Osteocyte (in vitro differentiated cells): ENCODE measurements around the gene KRTAP10-4. TPM values are rescaled to one million over a fixed set of nuclear protein-coding genes. Genes with fewer than 3 reads are reported as not detected.
A peak's percentile ranks its signal among the peaks of the same experiment; 100 is the strongest.

Experiments used
- DNase-seq: peaks from one replicate; pipeline ENCODE4 v3.0.0; 2021; ENCODE audit warnings: mixed read lengths; ENCODE audit not compliant: unreplicated experiment; ENCODE audit errors: extremely low spot score
- H3K27ac Mint-ChIP-seq: one replicate; pipeline ENCODE4 v1.8.0; 2021; ENCODE audit warnings: mild to moderate bottlenecking, mixed read lengths; ENCODE audit not compliant: unreplicated experiment
- H3K27me3 Mint-ChIP-seq: one replicate; pipeline ENCODE4 v1.8.0; 2021; ENCODE audit warnings: mixed read lengths; ENCODE audit not compliant: unreplicated experiment
- H3K36me3 Mint-ChIP-seq: one replicate; pipeline ENCODE4 v1.8.0; 2021; ENCODE audit warnings: mixed read lengths; ENCODE audit not compliant: unreplicated experiment
- H3K4me1 Mint-ChIP-seq: one replicate; pipeline ENCODE4 v1.8.0; 2021; ENCODE audit warnings: mixed read lengths; ENCODE audit not compliant: unreplicated experiment
- H3K4me3 Mint-ChIP-seq: one replicate; pipeline ENCODE4 v1.8.0; 2021; ENCODE audit warnings: mild to moderate bottlenecking, moderate library complexity, mixed read lengths; ENCODE audit not compliant: unreplicated experiment
- H3K9me3 Mint-ChIP-seq: one replicate; pipeline ENCODE4 v1.8.0; 2021; ENCODE audit warnings: mixed read lengths; ENCODE audit not compliant: unreplicated experiment
- CTCF ChIP-seq: fragments of 200-600 bp; sonication (generic); IDR thresholded peaks from 2 replicates; pipeline ENCODE4 v1.5.0; 2021; ENCODE audit warnings: antibody characterized with exemption, mild to moderate bottlenecking, moderate library complexity
- total RNA-seq: library from RNA; stranded (reverse); gene quantifications from 2 replicates; pipeline ENCODE4 v1.2.1, GENCODE V29; 2021

Gene KRTAP10-4
- total RNA-seq, 1 donor from 2014 or later = not detected

DNA sequence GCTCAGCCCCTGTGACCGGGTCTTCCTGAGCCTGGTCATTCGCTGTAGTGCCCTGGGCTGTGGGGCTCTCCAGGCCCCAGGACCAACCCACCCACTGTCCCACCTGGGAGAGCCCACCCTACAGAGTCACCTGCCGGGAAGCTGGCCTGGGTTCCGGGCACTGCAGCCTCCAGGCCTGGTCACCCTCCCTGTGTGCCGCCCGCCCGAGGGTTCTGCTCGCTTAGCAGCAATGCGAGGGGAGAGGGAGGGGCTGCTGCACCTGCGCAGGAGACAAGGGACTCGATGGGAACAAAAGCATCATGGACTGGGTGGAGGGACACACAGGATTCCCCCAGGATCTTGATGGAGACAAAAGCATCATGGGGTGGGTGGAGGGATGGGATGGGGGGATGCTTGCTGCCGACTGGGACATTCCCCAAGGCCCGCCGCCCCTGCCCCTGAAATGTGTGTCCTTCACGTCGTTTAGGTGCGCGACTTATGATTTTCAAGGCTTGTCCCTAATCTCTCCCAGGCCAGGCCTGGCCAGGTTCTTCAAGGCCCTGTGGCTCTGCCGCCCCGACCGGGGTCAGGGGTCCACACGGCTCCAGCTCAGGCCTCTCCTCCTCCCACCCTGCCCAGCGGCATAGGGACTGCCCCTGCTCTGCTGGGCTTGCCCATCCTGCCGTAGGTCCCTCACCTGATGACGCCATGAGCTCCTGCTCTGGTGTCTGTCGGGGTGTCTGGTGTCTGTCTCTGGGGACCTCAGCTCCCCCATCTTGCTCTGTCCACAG, 40.0 kb downstream of the KRTAP10-4 start:
- TF ChIP-seq CTCF = no peak
- Mint-ChIP-seq H3K4me3 (no peak overlapping the region), H3K27me3 (peaks cover 4% of the 10 kb centered on the region), H3K4me1 (no peaks in the 10 kb centered on the region), H3K27ac (no peak overlapping the region), H3K36me3 (no peaks in the 10 kb centered on the region), H3K9me3 (peaks cover 21% of the 10 kb centered on the region)
- DNase-seq = peak; percentile 80

DNA sequence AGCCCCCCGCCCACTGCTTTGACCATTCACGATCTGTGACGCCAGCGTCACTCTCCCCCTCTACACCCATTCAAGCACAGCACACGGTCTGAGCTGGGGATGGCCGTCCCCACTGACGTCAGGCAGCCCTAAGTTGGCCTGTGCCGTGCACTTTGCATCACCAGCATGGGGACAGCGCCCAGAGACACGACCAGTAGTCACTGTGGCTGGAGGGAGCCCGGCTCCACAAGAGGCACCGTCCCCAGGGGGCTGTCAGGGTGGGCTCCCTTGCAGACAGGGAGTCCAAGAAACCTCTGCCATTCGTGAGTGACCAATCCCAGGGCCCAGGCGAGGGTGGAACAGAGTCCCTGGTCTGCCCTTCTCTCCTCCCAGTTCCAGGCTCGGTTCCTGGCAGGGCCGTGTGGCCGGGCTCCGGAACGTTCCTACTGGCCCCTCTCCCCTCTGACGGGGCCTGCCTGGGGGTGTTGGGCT, 40.7 kb downstream of the KRTAP10-4 start:
- H3K27me3 Mint-ChIP-seq = peaks cover 4% of the 10 kb centered on the region
- H3K27ac Mint-ChIP-seq = no peak overlapping the region
- no peak overlapping the region for H3K4me3 Mint-ChIP-seq
- peak; percentile 80 for DNase-seq
- peaks cover 16% of the 10 kb centered on the region for H3K9me3 Mint-ChIP-seq
- TF ChIP-seq CTCF = no peak
- H3K4me1 Mint-ChIP-seq = no peaks in the 10 kb centered on the region
- no peaks in the 10 kb centered on the region for H3K36me3 Mint-ChIP-seq

- H3K27me3 Mint-ChIP-seq = peaks cover 10% of the 10 kb centered on the region
- no peak overlapping the region for H3K27ac Mint-ChIP-seq
- no peak overlapping the region for H3K4me3 Mint-ChIP-seq
- DNase-seq = peak; percentile 76
- TF ChIP-seq CTCF = no peak
- no peaks in the 10 kb centered on the region for H3K4me1 Mint-ChIP-seq
- peaks cover 16% of the 10 kb centered on the region for H3K9me3 Mint-ChIP-seq
- no peaks in the 10 kb centered on the region for H3K36me3 Mint-ChIP-seq
These were observed 41.4 kb downstream of the KRTAP10-4 start for GRCh38 chr21:44614961-44615391.

DNA sequence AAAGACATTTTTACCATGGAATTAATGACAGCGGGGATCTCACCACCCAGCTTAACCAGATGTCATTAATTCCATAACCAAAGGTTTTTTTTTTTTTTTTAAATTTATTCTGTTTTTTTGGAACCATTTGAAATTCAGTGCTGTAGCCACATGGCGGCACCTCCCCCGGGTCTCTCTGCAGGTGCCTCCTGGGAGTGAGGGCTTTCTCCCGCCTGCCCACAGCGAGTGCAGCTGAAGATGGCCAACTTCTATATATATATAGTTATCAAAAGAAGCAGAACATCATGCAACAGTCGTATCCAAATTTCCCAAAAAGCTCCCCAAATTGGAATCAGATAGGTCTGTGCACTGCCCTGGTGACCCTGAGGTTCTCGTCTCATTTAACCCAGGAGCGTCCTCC, 41.9 kb downstream of the KRTAP10-4 start:
- no peaks in the 10 kb centered on the region for H3K4me1 Mint-ChIP-seq
- H3K36me3 Mint-ChIP-seq = no peaks in the 10 kb centered on the region
- H3K27ac Mint-ChIP-seq = no peak overlapping the region
- peaks cover 11% of the 10 kb centered on the region for H3K27me3 Mint-ChIP-seq
- no peak overlapping the region for H3K4me3 Mint-ChIP-seq
- no peak for DNase-seq
- no peak for TF ChIP-seq CTCF
- peaks cover 18% of the 10 kb centered on the region for H3K9me3 Mint-ChIP-seq

DNA sequence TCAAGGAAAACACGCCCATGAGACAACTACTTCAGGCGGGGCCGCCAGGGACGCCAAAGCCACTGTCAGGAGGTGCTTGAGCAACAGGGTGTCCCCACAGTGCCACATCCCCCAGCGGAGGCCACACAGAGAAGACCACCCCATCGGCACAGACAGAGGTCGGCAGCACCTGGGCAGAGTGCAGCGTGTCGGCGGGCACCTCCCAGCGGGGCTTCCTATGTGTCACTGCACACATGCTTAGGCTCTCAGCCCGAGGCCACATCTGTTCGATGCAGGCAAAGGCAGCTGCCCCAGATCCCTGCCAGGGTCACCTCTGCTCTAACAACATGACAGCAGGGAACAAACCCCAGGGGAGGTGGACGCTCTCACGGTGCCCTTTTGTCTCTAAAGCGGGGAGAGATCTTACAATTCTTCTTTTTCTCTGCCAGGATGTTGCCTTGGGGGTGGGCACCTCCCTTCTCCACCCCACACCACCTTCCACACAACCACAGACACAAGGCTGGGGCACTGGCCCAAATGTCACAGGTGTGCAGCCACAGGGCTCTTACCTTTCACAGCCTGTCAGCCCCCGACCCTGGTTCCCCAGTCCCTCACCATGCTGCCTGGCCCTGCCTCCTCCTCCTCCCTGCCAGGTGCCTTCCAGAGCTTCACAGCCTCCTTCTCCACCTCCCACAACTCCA, 42.5 kb downstream of the KRTAP10-4 start:
- H3K4me3 Mint-ChIP-seq = no peak overlapping the region
- no peaks in the 10 kb centered on the region for H3K36me3 Mint-ChIP-seq
- peak; percentile 83 for DNase-seq
- no peak for TF ChIP-seq CTCF
- peaks cover 19% of the 10 kb centered on the region for H3K9me3 Mint-ChIP-seq
- H3K4me1 Mint-ChIP-seq = no peaks in the 10 kb centered on the region
- peaks cover 11% of the 10 kb centered on the region for H3K27me3 Mint-ChIP-seq
- H3K27ac Mint-ChIP-seq = no peak overlapping the region
